ENCODE data around the gene ASCC3.
"Not testable (repeated sequence)": the region's sequence is repeated elsewhere in the genome, so short reads cannot be mapped to it uniquely, and the experiment has no call there.

The ASCC3 gene

GRCh38 chr6:100880853-100881706 is at the start of gene ASCC3:
ASCC3 (minus strand) TSS chr6:100881329; CDS start chr6:100867997, 13,332 bp downstream.
- DNase-seq: peak; percentile 94

GRCh38 chr6:100925749-100926148 is 44.6 kb upstream of the ASCC3 start:
- no peak for DNase-seq

GRCh38 chr6:100924534-100925227 is 43.6 kb upstream of the ASCC3 start:
- no peak for DNase-seq

- no peak for DNase-seq
Observed at GRCh38 chr6:100923481-100924165, 42.5 kb upstream of the ASCC3 start.

- DNase-seq: no peak
Observed at GRCh38 chr6:100920028-100920605, 39.0 kb upstream of the ASCC3 start.

- DNase-seq: no peak
Observed at GRCh38 chr6:100918152-100918551, 37.0 kb upstream of the ASCC3 start.

- DNase-seq: no peak
Observed at GRCh38 chr6:100915876-100916275, 34.7 kb upstream of the ASCC3 start.

GRCh38 chr6:100913400-100914276 is 32.5 kb upstream of the ASCC3 start:
- no peak for DNase-seq

- no peak for DNase-seq
Observed at GRCh38 chr6:100906325-100906724, 25.2 kb upstream of the ASCC3 start.

- no peak for DNase-seq
Observed at GRCh38 chr6:100905067-100905466, 23.9 kb upstream of the ASCC3 start.

- DNase-seq: no peak
Observed at GRCh38 chr6:100904316-100904715, 23.2 kb upstream of the ASCC3 start.

GRCh38 chr6:100901582-100901981 is 20.5 kb upstream of the ASCC3 start:
- DNase-seq: no peak

GRCh38 chr6:100899202-100899601 is 18.1 kb upstream of the ASCC3 start:
- no peak for DNase-seq

- no peak for DNase-seq
Observed at GRCh38 chr6:100897671-100898070, 16.5 kb upstream of the ASCC3 start.

GRCh38 chr6:100893743-100894142 is 12.6 kb upstream of the ASCC3 start:
- no peak for DNase-seq

- no peak for DNase-seq
Observed at GRCh38 chr6:100892693-100893092, 11.6 kb upstream of the ASCC3 start.

GRCh38 chr6:100892116-100892515 is 11.0 kb upstream of the ASCC3 start:
- DNase-seq: no peak

- DNase-seq: no peak
Observed at GRCh38 chr6:100891079-100891478, 9.9 kb upstream of the ASCC3 start.

GRCh38 chr6:100890646-100891045 is 9.5 kb upstream of the ASCC3 start:
- not testable (repeated sequence) for DNase-seq

GRCh38 chr6:100889351-100889750 is 8.2 kb upstream of the ASCC3 start:
- no peak for DNase-seq

GRCh38 chr6:100886076-100886475 is 4.9 kb upstream of the ASCC3 start:
- no peak for DNase-seq

- no peak for DNase-seq
Observed at GRCh38 chr6:100883347-100883746, 2.2 kb upstream of the ASCC3 start.

Measured in activated naive CD4-positive, alpha-beta T cell treated with Interleukin-2 at 50 U/mL for 16 hours (primary cell).